A673 (cell line): ENCODE data around the gene SCMH1.

Experiments used
- EZH2 ChIP-seq: fragments of 200-600 bp; sonication (generic); IDR thresholded peaks from 2 replicates; pipeline ENCODE4 v1.6.1; 2017; ENCODE audit warnings: borderline replicate concordance, low read depth, mild to moderate bottlenecking, mixed read lengths, antibody characterized with exemption, low read length; ENCODE audit not compliant: poor library complexity, severe bottlenecking
- TF ChIP-seq, protein P1 (sequence below): fragments of 300-800, 200-600 bp; sonication (generic); conservative IDR thresholded peaks from 2 replicates; pipeline ENCODE4 v1.5.1; 2017; ENCODE audit warnings: low read depth, mild to moderate bottlenecking, antibody characterized with exemption, low read length, moderate library complexity, mixed read lengths

DNA sequence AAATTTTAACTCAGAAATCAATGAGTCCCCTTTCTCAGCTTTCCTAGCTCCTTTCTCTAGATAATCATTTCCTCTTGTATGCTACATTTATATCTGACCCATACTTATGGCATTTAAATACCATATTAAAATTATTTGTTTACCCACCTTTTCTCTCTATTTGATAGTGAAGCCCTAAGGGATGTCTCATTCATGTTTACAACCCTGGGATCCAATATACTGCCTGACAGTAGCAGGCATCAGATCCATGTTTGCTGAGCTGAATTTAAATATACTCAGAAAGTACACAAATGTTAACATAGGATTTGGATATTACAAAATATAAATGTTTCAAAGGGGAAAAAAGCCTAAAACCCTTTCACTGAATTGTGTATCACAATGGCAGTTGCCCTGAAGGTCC is 26.5 kb downstream of the SCMH1 start:
- TF ChIP-seq EZH2: no peak
- TF ChIP-seq, protein P1, sequence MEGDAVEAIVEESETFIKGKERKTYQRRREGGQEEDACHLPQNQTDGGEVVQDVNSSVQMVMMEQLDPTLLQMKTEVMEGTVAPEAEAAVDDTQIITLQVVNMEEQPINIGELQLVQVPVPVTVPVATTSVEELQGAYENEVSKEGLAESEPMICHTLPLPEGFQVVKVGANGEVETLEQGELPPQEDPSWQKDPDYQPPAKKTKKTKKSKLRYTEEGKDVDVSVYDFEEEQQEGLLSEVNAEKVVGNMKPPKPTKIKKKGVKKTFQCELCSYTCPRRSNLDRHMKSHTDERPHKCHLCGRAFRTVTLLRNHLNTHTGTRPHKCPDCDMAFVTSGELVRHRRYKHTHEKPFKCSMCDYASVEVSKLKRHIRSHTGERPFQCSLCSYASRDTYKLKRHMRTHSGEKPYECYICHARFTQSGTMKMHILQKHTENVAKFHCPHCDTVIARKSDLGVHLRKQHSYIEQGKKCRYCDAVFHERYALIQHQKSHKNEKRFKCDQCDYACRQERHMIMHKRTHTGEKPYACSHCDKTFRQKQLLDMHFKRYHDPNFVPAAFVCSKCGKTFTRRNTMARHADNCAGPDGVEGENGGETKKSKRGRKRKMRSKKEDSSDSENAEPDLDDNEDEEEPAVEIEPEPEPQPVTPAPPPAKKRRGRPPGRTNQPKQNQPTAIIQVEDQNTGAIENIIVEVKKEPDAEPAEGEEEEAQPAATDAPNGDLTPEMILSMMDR: no peak
